Mesenchymal stem cell (in vitro differentiated cells and primary cell): Measurements from ENCODE around the gene AGPS.

Experiments
- DNase-seq: peaks from one replicate; pipeline ENCODE4 v3.0.0-alpha.2; 2013
- H2AFZ ChIP-seq: one replicate; pipeline ENCODE4 v1.6.1; 2013; ENCODE audit warnings: low read depth, mild to moderate bottlenecking, control low read depth, inconsistent platforms, low read length, moderate library complexity
- H2AK5ac ChIP-seq: 2 replicates; pipeline ENCODE4 v1.6.1; 2013; ENCODE audit warnings: low read length, moderate library complexity, mild to moderate bottlenecking, inconsistent platforms; ENCODE audit not compliant: severe bottlenecking
- H2BK120ac ChIP-seq: one replicate; pipeline ENCODE4 v1.6.1; 2013; ENCODE audit warnings: low read depth, mild to moderate bottlenecking, inconsistent platforms, low read length, moderate library complexity
- H2BK12ac ChIP-seq, 2 experiments: one replicate each; pipeline ENCODE4 v1.6.1; 2013; ENCODE audit warnings: inconsistent platforms in 2 of 2, low read length in 2 of 2, mild to moderate bottlenecking in 2 of 2, moderate library complexity in 2 of 2, control low read depth in 1 of 2
- H2BK15ac ChIP-seq: one replicate; pipeline ENCODE4 v1.6.1; 2013; ENCODE audit warnings: mild to moderate bottlenecking, low read depth, inconsistent platforms; ENCODE audit not compliant: poor library complexity, severe bottlenecking
- H2BK5ac ChIP-seq: 2 replicates; pipeline ENCODE4 v1.6.1; 2013; ENCODE audit warnings: low read depth, mild to moderate bottlenecking, low read length, control low read depth, inconsistent platforms; ENCODE audit not compliant: poor library complexity, severe bottlenecking
- H3K14ac ChIP-seq, 2 experiments: one replicate each; pipeline ENCODE4 v1.6.1; 2013; ENCODE audit warnings: inconsistent platforms in 2 of 2, low read length in 2 of 2, control low read depth in 1 of 2, mild to moderate bottlenecking in 1 of 2, moderate library complexity in 1 of 2
- H3K18ac ChIP-seq, 2 experiments: one replicate each; pipeline ENCODE4 v1.6.1; 2013; ENCODE audit warnings: inconsistent platforms in 2 of 2, low read length in 2 of 2, control low read depth in 1 of 2, low read depth in 1 of 2, mild to moderate bottlenecking in 1 of 2
- H3K23ac ChIP-seq, 2 experiments: one replicate each; pipeline ENCODE4 v1.6.1; 2013; ENCODE audit warnings: inconsistent platforms in 2 of 2, low read length in 2 of 2, mild to moderate bottlenecking in 2 of 2, moderate library complexity in 2 of 2, control low read depth in 1 of 2
- H3K27ac ChIP-seq: 2 replicates; pipeline ENCODE4 v1.5.1; 2013; ENCODE audit warnings: mild to moderate bottlenecking, moderate library complexity, low read length, control low read depth, inconsistent platforms; ENCODE audit not compliant: poor library complexity, severe bottlenecking
- H3K27me3 ChIP-seq, 2 experiments: 2 replicates each; pipeline versions ENCODE4 v1.6.1 to v1.7.0; 2013; ENCODE audit warnings: low read length in 2 of 2, mild to moderate bottlenecking in 2 of 2, moderate library complexity in 2 of 2, control low read depth in 1 of 2, inconsistent platforms in 1 of 2; ENCODE audit not compliant: control insufficient read depth in 1 of 2, insufficient read depth in 1 of 2
- H3K36me3 ChIP-seq, 2 experiments: 2 replicates each; pipeline versions ENCODE4 v1.6.1 to v1.7.0; 2013; ENCODE audit warnings: low read length in 2 of 2, control low read depth in 1 of 2, inconsistent platforms in 1 of 2, low read depth in 1 of 2, mild to moderate bottlenecking in 1 of 2; ENCODE audit not compliant: insufficient read depth in 2 of 2, control insufficient read depth in 1 of 2
- H3K4ac ChIP-seq, 2 experiments: one replicate each; pipeline ENCODE4 v1.6.1; 2013; ENCODE audit warnings: inconsistent platforms in 2 of 2, low read length in 2 of 2, mild to moderate bottlenecking in 2 of 2, moderate library complexity in 2 of 2, control low read depth in 1 of 2, low read depth in 1 of 2
- H3K4me1 ChIP-seq: 2 replicates; pipeline ENCODE4 v1.6.1; 2013; ENCODE audit warnings: low read depth, low read length, control low read depth; ENCODE audit not compliant: control insufficient read depth, insufficient read depth
- H3K4me2 ChIP-seq: 2 replicates; pipeline ENCODE4 v1.6.1; 2013; ENCODE audit warnings: low read length, mild to moderate bottlenecking, inconsistent platforms; ENCODE audit not compliant: poor library complexity, severe bottlenecking
- H3K4me3 ChIP-seq, 2 experiments: 2 replicates each; pipeline versions ENCODE4 v1.5.1 to v1.7.0; 2013; ENCODE audit warnings: low read length in 2 of 2, mild to moderate bottlenecking in 2 of 2, control low read depth in 1 of 2, low read depth in 1 of 2; ENCODE audit not compliant: insufficient read depth in 1 of 2
- H3K79me1 ChIP-seq: replicated peaks from 2 replicates; pipeline ENCODE4 v1.6.1; 2013; ENCODE audit warnings: mild to moderate bottlenecking, control low read depth, low read length, inconsistent platforms; ENCODE audit not compliant: poor library complexity, severe bottlenecking
- H3K9ac ChIP-seq: 2 replicates; pipeline ENCODE4 v1.7.0; 2013; ENCODE audit warnings: mild to moderate bottlenecking, low read length, moderate library complexity
- H3K9me3 ChIP-seq: 2 replicates; pipeline ENCODE4 v1.7.0; 2013; ENCODE audit warnings: mild to moderate bottlenecking, low read length; ENCODE audit not compliant: control insufficient read depth
- H4K8ac ChIP-seq: one replicate; pipeline ENCODE4 v1.6.1; 2013; ENCODE audit warnings: inconsistent platforms, mild to moderate bottlenecking, low read length, moderate library complexity
- H4K91ac ChIP-seq: one replicate; pipeline ENCODE4 v1.6.1; 2013; ENCODE audit warnings: mild to moderate bottlenecking, low read length, inconsistent platforms
- WGBS: methylation state at CpG from one replicate; pipeline ENCODE4 v1.1.7; 2013; ENCODE audit warnings: mixed read lengths; 5-methylcytosine and 5-hydroxymethylcytosine counted together

Gene AGPS

GRCh38 chr2:177400337-177400923 lies 7.9 kb downstream of the AGPS start:
- Histone ChIP-seq H3K23ac (no peak overlapping the region), H3K14ac (no peak overlapping the region), H2BK5ac (no peak overlapping the region), H3K9me3 (no peaks in the 10 kb centered on the region), H4K8ac (no peak overlapping the region), H3K4me1 (peaks cover 5% of the 10 kb centered on the region), H3K4me2 (no peak overlapping the region), H4K91ac (no peak overlapping the region), H3K79me1 (peaks cover 5% of the 10 kb centered on the region), H2AFZ (no peak overlapping the region), H3K36me3 (no peaks in the 10 kb centered on the region), H3K27me3 (no peaks in the 10 kb centered on the region), H3K18ac (peak overlapping the region in 1 of 2 experiments; percentile 12), H3K9ac (no peak overlapping the region), H2BK15ac (no peak overlapping the region), H3K27ac (no peak overlapping the region), H2AK5ac (no peak overlapping the region), H2BK120ac (no peak overlapping the region), H2BK12ac (no peak overlapping the region), H3K4me3 (no peak overlapping the region), H3K4ac (no peak overlapping the region)
- WGBS, result no CpG with 5 or more reads among the region's 4 CpGs
- DNase-seq, result no peak

GRCh38 chr2:177402096-177402495 lies 9.5 kb downstream of the AGPS start:
- Histone ChIP-seq H3K4me1 (peaks cover 3% of the 10 kb centered on the region), H2AK5ac (no peak overlapping the region), H3K23ac (no peak overlapping the region), H3K36me3 (no peaks in the 10 kb centered on the region), H2BK120ac (no peak overlapping the region), H2BK12ac (no peak overlapping the region), H3K9ac (no peak overlapping the region), H4K8ac (no peak overlapping the region), H3K4me3 (no peak overlapping the region), H3K18ac (no peak overlapping the region), H3K27ac (no peak overlapping the region), H2AFZ (no peak overlapping the region), H2BK5ac (no peak overlapping the region), H3K4ac (no peak overlapping the region), H3K14ac (no peak overlapping the region), H3K4me2 (no peak overlapping the region), H3K79me1 (peaks cover 8% of the 10 kb centered on the region), H3K9me3 (no peaks in the 10 kb centered on the region), H3K27me3 (no peaks in the 10 kb centered on the region), H2BK15ac (no peak overlapping the region), H4K91ac (no peak overlapping the region)
- 92% methylated on average over 1 of the region's 1 CpG for WGBS
- no peak for DNase-seq

- no peak overlapping the region for H2BK12ac ChIP-seq
- no peak overlapping the region for H2BK15ac ChIP-seq
- no peak overlapping the region for H4K91ac ChIP-seq
- no peak overlapping the region for H3K14ac ChIP-seq
- H3K36me3 ChIP-seq, result no peaks in the 10 kb centered on the region
- H3K4me3 ChIP-seq, result peak overlapping the region in 1 of 2 experiments; percentile 66
- no peak overlapping the region for H3K27ac ChIP-seq
- no peak overlapping the region for H2AFZ ChIP-seq
- no peak overlapping the region for H3K4ac ChIP-seq
- H3K4me2 ChIP-seq, result no peak overlapping the region
- H3K9ac ChIP-seq, result peak overlapping the region; percentile 88
- H2BK120ac ChIP-seq, result no peak overlapping the region
- no peaks in the 10 kb centered on the region for H3K27me3 ChIP-seq
- no peak overlapping the region for H2BK5ac ChIP-seq
- no peaks in the 10 kb centered on the region for H3K4me1 ChIP-seq
- peaks cover 8% of the 10 kb centered on the region for H3K79me1 ChIP-seq
- H2AK5ac ChIP-seq, result no peak overlapping the region
- H3K9me3 ChIP-seq, result no peaks in the 10 kb centered on the region
- H4K8ac ChIP-seq, result no peak overlapping the region
- no peak for DNase-seq
- WGBS, result 98% methylated on average over 5 of the region's 6 CpGs
- no peak overlapping the region for H3K23ac ChIP-seq
- H3K18ac ChIP-seq, result no peak overlapping the region
Measured at GRCh38 chr2:177403838-177404237, 11.3 kb downstream of the AGPS start.

GRCh38 chr2:177404243-177404642 lies 11.7 kb downstream of the AGPS start:
- Histone ChIP-seq H2AFZ (no peak overlapping the region), H3K18ac (peak overlapping the region in 1 of 2 experiments; percentile 40), H4K91ac (no peak overlapping the region), H3K4me1 (no peaks in the 10 kb centered on the region), H3K79me1 (peaks cover 8% of the 10 kb centered on the region), H3K4me2 (no peak overlapping the region), H3K9ac (peak overlapping the region; percentile 88), H2AK5ac (no peak overlapping the region), H3K4me3 (peak overlapping the region in 1 of 2 experiments; percentile 66), H2BK12ac (no peak overlapping the region), H3K4ac (no peak overlapping the region), H2BK5ac (no peak overlapping the region), H3K9me3 (no peaks in the 10 kb centered on the region), H3K14ac (no peak overlapping the region), H2BK120ac (no peak overlapping the region), H3K27me3 (no peaks in the 10 kb centered on the region), H3K23ac (no peak overlapping the region), H4K8ac (no peak overlapping the region), H3K27ac (no peak overlapping the region), H3K36me3 (no peaks in the 10 kb centered on the region), H2BK15ac (no peak overlapping the region)
- WGBS, result 100% methylated on average over 1 of the region's 3 CpGs
- DNase-seq, result no peak
